SU-DHL-6 (cell line): Measurements from ENCODE around the gene ACOT8.
"Not testable (repeated sequence)": the region's sequence is repeated elsewhere in the genome, so short reads cannot be mapped to it uniquely, and the experiment has no call there.

Source experiments
- H2AFZ ChIP-seq: fragments of 200-600 bp; sonication (generic); 2 replicates; pipeline ENCODE4 v1.6.1; 2014; ENCODE audit warnings: low read depth, mild to moderate bottlenecking, moderate library complexity, mixed read lengths, antibody characterized with exemption, low read length; ENCODE audit not compliant: severe bottlenecking
- H3F3A ChIP-seq: fragments of 200-600 bp; shearing (Covaris generic); 2 replicates; pipeline ENCODE4 v1.6.0; 2016; ENCODE audit warnings: antibody characterized with exemption, mild to moderate bottlenecking; ENCODE audit not compliant: insufficient read depth
- H3K27ac ChIP-seq: fragments of 200-600 bp; sonication (generic); 2 replicates; pipeline ENCODE4 v1.5.1; 2016; ENCODE audit warnings: low read depth, mild to moderate bottlenecking, low read length, moderate library complexity, mixed read lengths
- H3K27me3 ChIP-seq: fragments of 200-600 bp; sonication (generic), shearing (Covaris generic); 2 replicates; pipeline ENCODE4 v1.6.0; 2014; ENCODE audit warnings: mild to moderate bottlenecking, low read length
- H3K36me3 ChIP-seq: fragments of 200-600 bp; sonication (generic); 2 replicates; pipeline ENCODE4 v1.6.1; 2014; ENCODE audit warnings: mild to moderate bottlenecking, low read length, mixed read lengths
- H3K4me2 ChIP-seq: fragments of 300-600, 200-600 bp; shearing (Covaris generic), sonication (generic); 2 replicates; pipeline ENCODE4 v1.6.0; 2014; ENCODE audit warnings: low read length, low read depth, mild to moderate bottlenecking; ENCODE audit not compliant: poor library complexity, severe bottlenecking
- H3K4me3 ChIP-seq: fragments of 200-600 bp; sonication (generic); 2 replicates; pipeline ENCODE4 v1.5.1; 2014; ENCODE audit warnings: antibody characterized with exemption, low read length, mild to moderate bottlenecking, mixed read lengths; ENCODE audit not compliant: insufficient read depth, poor library complexity, severe bottlenecking
- H3K79me2 ChIP-seq: fragments of 200-600 bp; sonication (generic); 2 replicates; pipeline ENCODE4 v1.6.1; 2014; ENCODE audit warnings: mild to moderate bottlenecking, low read length, moderate library complexity; ENCODE audit not compliant: insufficient read depth
- H3K9ac ChIP-seq: fragments of 200-600 bp; sonication (generic); 2 replicates; pipeline ENCODE4 v1.7.0; 2014; ENCODE audit warnings: mild to moderate bottlenecking, low read length
- H3K9me2 ChIP-seq: fragments of 200-600 bp; sonication (generic); replicated peaks from 2 replicates; pipeline ENCODE4 v1.6.1; 2014; ENCODE audit warnings: low read length; ENCODE audit not compliant: insufficient read depth
- H3K9me3 ChIP-seq: fragments of 200-600 bp; sonication (generic); 2 replicates; pipeline ENCODE4 v1.6.1; 2014; ENCODE audit warnings: low read length, mixed read lengths; ENCODE audit not compliant: insufficient read depth
- H4K20me1 ChIP-seq: fragments of 200-600 bp; sonication (generic); 2 replicates; pipeline ENCODE4 v1.6.1; 2014; ENCODE audit warnings: low read depth, mild to moderate bottlenecking, antibody characterized with exemption, low read length, moderate library complexity, mixed read lengths
- EZH2phosphoT487 ChIP-seq: fragments of 200-600 bp; sonication (generic), shearing (Covaris generic); conservative IDR thresholded peaks from 2 replicates; pipeline ENCODE4 v1.6.1; 2018; ENCODE audit warnings: mild to moderate bottlenecking, antibody characterized with exemption, low read length, moderate library complexity, mixed read lengths
- TF ChIP-seq, protein P1 (sequence below): fragments of 200-600 bp; sonication (generic); IDR thresholded peaks from one replicate; pipeline ENCODE4 v1.5.1; 2017; ENCODE audit warnings: antibody characterized with exemption, mild to moderate bottlenecking, low read length, moderate library complexity; ENCODE audit not compliant: insufficient read depth, poor library complexity, severe bottlenecking

ACOT8 gene

DNA sequence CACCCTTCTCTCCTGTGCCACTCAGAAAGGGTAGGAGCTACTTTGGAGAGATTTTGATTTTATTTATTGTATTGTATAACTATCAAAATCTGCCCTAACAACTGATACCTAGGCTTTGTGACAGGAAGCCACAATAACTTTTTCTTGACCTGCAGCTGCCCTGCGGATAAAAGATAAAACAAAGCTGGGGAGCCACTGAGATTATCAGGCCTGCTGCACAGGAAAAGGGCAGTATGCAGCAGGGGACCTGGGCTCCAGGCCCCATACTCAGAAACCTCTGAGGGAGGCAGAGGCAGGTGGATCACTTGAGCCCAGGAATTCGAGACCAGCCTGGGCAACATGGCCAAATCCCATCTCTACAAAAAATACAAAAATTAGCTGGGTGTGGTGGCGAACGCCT lies 24.6 kb downstream of the ACOT8 start:
- H2AFZ ChIP-seq: no peak overlapping the region
- no peaks in the 10 kb centered on the region for H4K20me1 ChIP-seq
- H3K79me2 ChIP-seq: no peaks in the 10 kb centered on the region
- TF ChIP-seq, protein P1, sequence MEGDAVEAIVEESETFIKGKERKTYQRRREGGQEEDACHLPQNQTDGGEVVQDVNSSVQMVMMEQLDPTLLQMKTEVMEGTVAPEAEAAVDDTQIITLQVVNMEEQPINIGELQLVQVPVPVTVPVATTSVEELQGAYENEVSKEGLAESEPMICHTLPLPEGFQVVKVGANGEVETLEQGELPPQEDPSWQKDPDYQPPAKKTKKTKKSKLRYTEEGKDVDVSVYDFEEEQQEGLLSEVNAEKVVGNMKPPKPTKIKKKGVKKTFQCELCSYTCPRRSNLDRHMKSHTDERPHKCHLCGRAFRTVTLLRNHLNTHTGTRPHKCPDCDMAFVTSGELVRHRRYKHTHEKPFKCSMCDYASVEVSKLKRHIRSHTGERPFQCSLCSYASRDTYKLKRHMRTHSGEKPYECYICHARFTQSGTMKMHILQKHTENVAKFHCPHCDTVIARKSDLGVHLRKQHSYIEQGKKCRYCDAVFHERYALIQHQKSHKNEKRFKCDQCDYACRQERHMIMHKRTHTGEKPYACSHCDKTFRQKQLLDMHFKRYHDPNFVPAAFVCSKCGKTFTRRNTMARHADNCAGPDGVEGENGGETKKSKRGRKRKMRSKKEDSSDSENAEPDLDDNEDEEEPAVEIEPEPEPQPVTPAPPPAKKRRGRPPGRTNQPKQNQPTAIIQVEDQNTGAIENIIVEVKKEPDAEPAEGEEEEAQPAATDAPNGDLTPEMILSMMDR: no peak
- TF ChIP-seq EZH2phosphoT487: no peak
- no peaks in the 10 kb centered on the region for H3K9me2 ChIP-seq
- H3K9me3 ChIP-seq: no peaks in the 10 kb centered on the region
- no peaks in the 10 kb centered on the region for H3K36me3 ChIP-seq
- H3F3A ChIP-seq: no peaks in the 10 kb centered on the region
- no peak overlapping the region for H3K4me3 ChIP-seq
- H3K4me2 ChIP-seq: no peak overlapping the region
- no peaks in the 10 kb centered on the region for H3K27me3 ChIP-seq
- H3K9ac ChIP-seq: no peak overlapping the region
- H3K27ac ChIP-seq: no peak overlapping the region

DNA sequence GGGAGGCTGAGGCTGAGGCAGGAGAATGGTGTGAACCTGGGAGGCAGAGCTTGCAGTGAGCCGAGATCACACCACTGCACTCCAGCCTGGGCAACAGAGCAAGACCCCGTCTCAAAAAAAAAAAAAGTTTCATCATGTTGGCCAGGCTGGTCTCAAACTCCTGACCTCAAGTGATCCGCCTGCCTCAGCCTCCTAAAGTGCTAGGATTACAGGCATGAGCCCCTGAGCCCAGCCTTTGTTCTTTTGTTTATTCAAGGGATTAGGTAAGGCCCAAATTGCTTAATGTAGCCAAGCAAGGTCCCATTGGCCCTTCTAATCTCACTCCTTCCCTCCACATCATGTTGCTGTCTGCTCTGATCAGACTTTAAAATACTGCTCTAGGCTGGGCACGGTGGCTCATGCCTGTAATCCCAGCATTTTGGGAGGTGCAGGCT lies 27.5 kb downstream of the ACOT8 start:
- not testable (repeated sequence) for H4K20me1 ChIP-seq, H3K27me3 ChIP-seq, H3K27ac ChIP-seq, H2AFZ ChIP-seq, H3K9me2 ChIP-seq, H3K4me3 ChIP-seq, H3K79me2 ChIP-seq, H3K36me3 ChIP-seq, H3F3A ChIP-seq, H3K4me2 ChIP-seq, H3K9ac ChIP-seq, H3K9me3 ChIP-seq

DNA sequence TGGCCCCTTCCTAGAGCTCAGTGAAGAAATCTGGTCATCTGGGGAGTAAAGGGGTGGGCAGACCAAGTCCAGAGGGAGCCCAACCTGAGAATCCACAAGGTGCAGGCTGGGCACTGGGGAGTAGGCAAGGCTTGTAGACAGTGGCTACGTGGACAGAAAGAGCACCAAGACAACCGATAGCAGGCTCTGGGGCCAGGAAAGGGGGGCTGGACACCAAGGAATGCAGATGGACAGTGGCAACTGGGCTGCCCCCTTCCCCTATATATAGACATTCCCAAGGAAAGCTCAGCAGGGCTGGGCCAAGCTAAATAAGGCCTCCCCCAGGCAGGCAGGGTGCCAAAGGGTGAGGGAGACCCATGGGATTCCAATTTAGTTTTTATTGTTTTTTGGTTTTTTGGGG lies 28.6 kb downstream of the ACOT8 start:
- Histone ChIP-seq H3K4me3 (no peak overlapping the region), H4K20me1 (no peaks in the 10 kb centered on the region), H3K9ac (no peak overlapping the region), H3K4me2 (no peak overlapping the region), H3K9me3 (no peaks in the 10 kb centered on the region), H3F3A (no peaks in the 10 kb centered on the region), H3K27ac (no peak overlapping the region), H3K79me2 (no peaks in the 10 kb centered on the region), H3K9me2 (no peaks in the 10 kb centered on the region), H3K27me3 (no peaks in the 10 kb centered on the region), H2AFZ (no peak overlapping the region), H3K36me3 (no peaks in the 10 kb centered on the region)
- TF ChIP-seq EZH2phosphoT487: no peak
- TF ChIP-seq, protein P1: no peak

DNA sequence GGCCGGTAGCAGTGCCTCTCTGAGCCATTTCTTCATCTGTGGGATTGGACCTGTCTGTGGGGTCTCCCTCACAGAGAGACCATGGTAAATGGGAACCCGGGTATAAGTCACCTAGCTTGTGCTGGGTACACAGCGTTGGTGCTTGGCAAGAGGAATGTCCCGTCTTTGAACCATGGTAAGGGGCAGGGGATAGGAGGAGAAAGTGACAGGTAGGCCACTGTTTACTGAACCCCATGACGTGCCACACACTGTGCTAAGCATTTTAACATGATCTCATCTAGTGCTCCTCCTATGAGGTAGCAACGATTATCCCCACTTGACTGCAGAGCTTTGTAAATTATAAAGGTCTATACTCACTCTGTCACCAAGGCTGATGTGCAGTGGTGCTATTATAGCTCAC lies 29.5 kb downstream of the ACOT8 start:
- Histone ChIP-seq H3K27ac (no peak overlapping the region), H3K36me3 (no peaks in the 10 kb centered on the region), H3K9me2 (no peaks in the 10 kb centered on the region), H3K4me2 (no peak overlapping the region), H3K27me3 (no peaks in the 10 kb centered on the region), H3K79me2 (no peaks in the 10 kb centered on the region), H4K20me1 (no peaks in the 10 kb centered on the region), H2AFZ (no peak overlapping the region), H3K9ac (no peak overlapping the region), H3K4me3 (no peak overlapping the region), H3K9me3 (no peaks in the 10 kb centered on the region), H3F3A (no peaks in the 10 kb centered on the region)
- no peak for TF ChIP-seq EZH2phosphoT487
- TF ChIP-seq, protein P1: no peak
